H1 (cell line): ENCODE results near the gene OSGEP. TPM values are rescaled to one million over a fixed set of nuclear protein-coding genes. Genes with fewer than 3 reads are reported as not detected.
A peak's percentile ranks its signal among the peaks of the same experiment; 100 is the strongest.

Source experiments
- CTCF ChIA-PET: fragments of 300-600 bp; sonication (Branson Sonifier 250); formaldehyde crosslinking; loops from one replicate; lab custom pipeline; 2021; ENCODE audit not compliant: partially characterized antibody; lab: Charles Lee
- POLR2A ChIA-PET: fragments of 300-600 bp; sonication (Branson Sonifier 250); formaldehyde crosslinking; loops from one replicate; lab custom pipeline; 2021; ENCODE audit warnings: inconsistent platforms; ENCODE audit not compliant: partially characterized antibody; lab: Charles Lee
- DNase-seq, 2 experiments: peaks; one replicate each; pipeline versions ENCODE4 v3.0.0 to v3.0.0-alpha.2; 2010 to 2022; ENCODE audit warnings: low spot score in 2 of 2, low read depth in 1 of 2, mixed read lengths in 1 of 2
- FAIRE-seq: peaks from 2 replicates; lab custom pipeline; 2011; peaks lifted over from hg19 to GRCh38; lab: Jason Lieb, UNC
- H2AFZ ChIP-seq: 2 replicates; pipeline ENCODE4 v1.8.1; 2012; ENCODE audit warnings: low read length, inconsistent platforms
- H2AK5ac ChIP-seq: 2 replicates; pipeline ENCODE4 v1.6.1; 2013; ENCODE audit warnings: low read depth, low read length
- H2BK120ac ChIP-seq: replicated peaks from 2 replicates; pipeline ENCODE3; 2013; ENCODE audit warnings: low read depth, low read length, inconsistent platforms
- H2BK12ac ChIP-seq: 2 replicates; pipeline ENCODE4 v1.6.1; 2013; ENCODE audit warnings: low read depth, low read length
- H2BK15ac ChIP-seq: 2 replicates; pipeline ENCODE4 v1.6.1; 2013; ENCODE audit warnings: low read length
- H2BK20ac ChIP-seq: 2 replicates; pipeline ENCODE4 v1.6.1; 2013; ENCODE audit warnings: low read length
- H2BK5ac ChIP-seq: 2 replicates; pipeline ENCODE4 v1.6.1; 2013; ENCODE audit warnings: low read depth, low read length
- H3K14ac ChIP-seq: 2 replicates; pipeline ENCODE4 v1.6.1; 2013; ENCODE audit warnings: inconsistent platforms; ENCODE audit not compliant: insufficient read length
- H3K18ac ChIP-seq: 2 replicates; pipeline ENCODE4 v1.6.1; 2013; ENCODE audit warnings: low read length; ENCODE audit errors: extremely low read depth
- H3K23ac ChIP-seq: 2 replicates; pipeline ENCODE4 v1.6.1; 2013; ENCODE audit warnings: inconsistent platforms; ENCODE audit not compliant: insufficient read length
- H3K23me2 ChIP-seq: 2 replicates; pipeline ENCODE4 v1.6.1; 2013; ENCODE audit warnings: low read depth, low read length
- H3K27ac ChIP-seq: 2 replicates; pipeline ENCODE4 v1.6.1; 2011; ENCODE audit warnings: low read depth, low read length, inconsistent platforms
- H3K27me3 ChIP-seq, 4 experiments: replicated peaks in 1 of 4; 1 replicate in 1 of 4; 2 replicates in 3 of 4; pipeline versions ENCODE4 v1.6.1 to v1.8.1; 2011 to 2013; ENCODE audit warnings: low read length in 3 of 4, mild to moderate bottlenecking in 3 of 4, inconsistent platforms in 2 of 4, mixed read lengths in 2 of 4, moderate library complexity in 1 of 4; ENCODE audit not compliant: control insufficient read depth in 3 of 4, insufficient read depth in 3 of 4; ENCODE audit errors: extremely low read depth in 1 of 4
- H3K36me3 ChIP-seq, 4 experiments: 2 replicates each; pipeline versions ENCODE4 v1.6.1 to v1.8.1; 2011 to 2013; ENCODE audit warnings: mild to moderate bottlenecking in 4 of 4, low read length in 3 of 4, moderate library complexity in 2 of 4, control low read depth in 1 of 4, inconsistent platforms in 1 of 4; ENCODE audit not compliant: insufficient read depth in 4 of 4, control insufficient read depth in 2 of 4
- H3K4ac ChIP-seq: replicated peaks from 2 replicates; pipeline ENCODE3; 2013; ENCODE audit warnings: low read length, low read depth, mixed read lengths, inconsistent platforms; ENCODE audit not compliant: insufficient read length
- H3K4me1 ChIP-seq, 4 experiments: replicated peaks in 1 of 4; 1 replicate in 1 of 4; 2 replicates in 3 of 4; pipeline versions ENCODE4 v1.6.1 to v1.8.1; 2011 to 2013; ENCODE audit warnings: low read length in 3 of 4, inconsistent platforms in 2 of 4, mixed read lengths in 1 of 4; ENCODE audit not compliant: insufficient read depth in 4 of 4, control insufficient read depth in 3 of 4
- H3K4me2 ChIP-seq, 2 experiments: 2 replicates each; pipeline versions ENCODE4 v1.6.1 to v1.8.1; 2011 to 2013; ENCODE audit warnings: low read depth in 2 of 2, low read length in 2 of 2, control low read depth in 1 of 2, inconsistent platforms in 1 of 2, mild to moderate bottlenecking in 1 of 2; ENCODE audit not compliant: insufficient read depth in 1 of 2
- H3K4me3 ChIP-seq, 4 experiments: fragments of 200-600, 300-600 bp in 1 of 4; sonication (generic), shearing (Covaris generic), sonication (Bioruptor Twin) in 1 of 4; 2 replicates each; pipeline versions ENCODE4 v1.5.1 to v1.8.1; 2011 to 2016; ENCODE audit warnings: low read length in 4 of 4, low read depth in 3 of 4, control low read depth in 2 of 4, inconsistent platforms in 2 of 4, mild to moderate bottlenecking in 2 of 4, mixed read lengths in 1 of 4, moderate library complexity in 1 of 4; ENCODE audit not compliant: insufficient read depth in 2 of 4; ENCODE audit errors: extremely low read depth in 1 of 4
- H3K56ac ChIP-seq: replicated peaks from 2 replicates; pipeline ENCODE3; 2013; ENCODE audit warnings: low read depth, mild to moderate bottlenecking, mixed read lengths, low read length, inconsistent platforms; ENCODE audit not compliant: insufficient read length
- H3K79me1 ChIP-seq: 2 replicates; pipeline ENCODE4 v1.6.1; 2013; ENCODE audit warnings: low read depth, low read length, control low read depth
- H3K79me2 ChIP-seq, 2 experiments: 2 replicates each; pipeline versions ENCODE4 v1.6.1 to v1.8.1; 2012 to 2013; ENCODE audit warnings: low read length in 2 of 2, mild to moderate bottlenecking in 2 of 2, inconsistent platforms in 1 of 2; ENCODE audit not compliant: insufficient read depth in 2 of 2, control insufficient read depth in 1 of 2
- H3K9ac ChIP-seq, 4 experiments: replicated peaks in 1 of 4; 1 replicate in 1 of 4; 2 replicates in 3 of 4; pipeline versions ENCODE4 v1.6.1 to v1.8.1; 2011 to 2013; ENCODE audit warnings: low read depth in 3 of 4, low read length in 3 of 4, control low read depth in 2 of 4, mild to moderate bottlenecking in 2 of 4, moderate library complexity in 2 of 4, inconsistent platforms in 1 of 4; ENCODE audit errors: extremely low read depth in 1 of 4
- H3K9me3 ChIP-seq, 2 experiments: 2 replicates each; pipeline versions ENCODE4 v1.6.1 to v1.8.1; 2012 to 2013; ENCODE audit warnings: mild to moderate bottlenecking in 2 of 2, moderate library complexity in 2 of 2, control low read depth in 1 of 2, inconsistent platforms in 1 of 2, low read depth in 1 of 2, low read length in 1 of 2, mixed read lengths in 1 of 2; ENCODE audit not compliant: insufficient read depth in 2 of 2
- H4K20me1 ChIP-seq, 2 experiments: replicated peaks in 1 of 2; 2 replicates each; pipeline versions ENCODE3 to v1.8.1; 2011 to 2013; ENCODE audit warnings: inconsistent platforms in 2 of 2, low read length in 2 of 2, mild to moderate bottlenecking in 1 of 2; ENCODE audit not compliant: insufficient read depth in 2 of 2, control insufficient read depth in 1 of 2
- H4K5ac ChIP-seq: 2 replicates; pipeline ENCODE4 v1.6.1; 2013; ENCODE audit warnings: low read length, low read depth, mixed read lengths, inconsistent platforms; ENCODE audit not compliant: insufficient read length
- H4K8ac ChIP-seq: 2 replicates; pipeline ENCODE4 v1.8.0; 2013; ENCODE audit warnings: mild to moderate bottlenecking, moderate library complexity, low read length, inconsistent platforms; ENCODE audit not compliant: insufficient read depth; ENCODE audit errors: extremely low read depth
- H4K91ac ChIP-seq: replicated peaks from 2 replicates; pipeline ENCODE3; 2013; ENCODE audit warnings: low read length, mixed read lengths, inconsistent platforms; ENCODE audit not compliant: insufficient read length
- CEBPB ChIP-seq: IDR thresholded peaks from 2 replicates; pipeline ENCODE4 v1.6.1; 2012; ENCODE audit warnings: low read depth, low read length
- HDAC2 ChIP-seq, 2 experiments: fragments of 300-600 bp in 1 of 2; sonication (generic) in 1 of 2; IDR thresholded peaks; 2 replicates each; pipeline ENCODE4 v1.6.1; 2011 to 2012; ENCODE audit warnings: low read depth in 2 of 2, low read length in 2 of 2, mild to moderate bottlenecking in 2 of 2, moderate library complexity in 2 of 2, borderline replicate concordance in 1 of 2, inconsistent platforms in 1 of 2
- JUN ChIP-seq: IDR thresholded peaks from 2 replicates; pipeline ENCODE4 v1.6.1; 2011; ENCODE audit warnings: low read depth, mild to moderate bottlenecking, improper control_type of control experiment, low read length
- KDM4A ChIP-seq: IDR thresholded peaks from one replicate; pipeline ENCODE4 v1.7.1; 2012; ENCODE audit warnings: low read depth, mild to moderate bottlenecking, moderate library complexity, low read length, inconsistent platforms; ENCODE audit not compliant: severe bottlenecking
- PHF8 ChIP-seq: fragments of 200-600 bp; sonication (generic); conservative IDR thresholded peaks from 2 replicates; pipeline ENCODE4 v1.7.1; 2012; ENCODE audit warnings: low read depth, mild to moderate bottlenecking, inconsistent platforms, low read length, moderate library complexity
- RXRA ChIP-seq: IDR thresholded peaks from 2 replicates; pipeline ENCODE4 v1.6.1; 2011; ENCODE audit warnings: low read depth, mild to moderate bottlenecking, low read length, moderate library complexity; ENCODE audit not compliant: insufficient read depth
- SIX5 ChIP-seq: IDR thresholded peaks from 2 replicates; pipeline ENCODE4 v1.6.1; 2011; ENCODE audit warnings: mild to moderate bottlenecking, low read depth, low read length
- SP4 ChIP-seq: IDR thresholded peaks from 2 replicates; pipeline ENCODE4 v1.6.1; 2012; ENCODE audit warnings: low read length, inconsistent platforms
- SUZ12 ChIP-seq: fragments of 200-600 bp; sonication (generic); IDR thresholded peaks from 2 replicates; pipeline ENCODE4 v1.6.1; 2012; ENCODE audit warnings: mild to moderate bottlenecking, inconsistent platforms, low read length, moderate library complexity, mixed read lengths
- USF2 ChIP-seq: IDR thresholded peaks from 2 replicates; pipeline ENCODE4 v1.6.1; 2011; ENCODE audit warnings: low read length, improper control_type of control experiment
- WGBS, 2 experiments: shearing (Covaris generic) in 1 of 2; methylation state at CpG; one replicate each; pipeline versions ENCODE4 v1.1.6 to v1.1.7; 2013 to 2015; ENCODE audit warnings: low lambda C conversion rate in 2 of 2, mixed read lengths in 2 of 2, inconsistent platforms in 1 of 2, low coverage in 1 of 2, missing lambda C conversion rate in 1 of 2; ENCODE audit not compliant: insufficient replicate concordance in 2 of 2, insufficient coverage in 1 of 2, insufficient read length in 1 of 2; ENCODE audit errors: extremely low coverage in 1 of 2, missing lambda C conversion rate in 1 of 2; 5-methylcytosine and 5-hydroxymethylcytosine counted together
- polyA plus RNA-seq, 7 experiments: library from polyadenylated mRNA; depleted of rRNA in 3 of 7; stranded (reverse) in 5 of 7; unstranded in 2 of 7; fragments of >200 nt in 5 of 7; fragments of 200-250 nt in 2 of 7; gene quantifications; 1 replicate in 5 of 7; 2 replicates in 1 of 7; 4 replicates in 1 of 7; pipeline versions ENCODE4 v1.2.1 to v1.2.3, GENCODE V29; 2011 to 2013; ENCODE audit warnings: missing spikeins in 2 of 7, mixed read lengths in 2 of 7
- total RNA-seq: library from RNA; stranded (reverse); fragmentation: NEBNext Ultra II Directional; extraction: Animal tissue kit (Norgen Biotek cat#: 25700); gene quantifications from 2 replicates; pipeline ENCODE4 v1.2.1, GENCODE V29; 2021

OSGEP gene
- total and polyA plus RNA-seq, 2 of the 8 experiments (the other 6 are each of a cell fraction or from before 2014, with no cell fraction given), result 34.4 to 78.6 TPM

- H3K23me2 ChIP-seq, result peaks cover 1% of the 10 kb centered on the region; the same call in 1 of the 2 replicates
- H2AK5ac ChIP-seq, result no peak overlapping the region
- H2BK12ac ChIP-seq, result no peak overlapping the region
- H2BK20ac ChIP-seq, result no peak overlapping the region
- peaks cover 0 to 4% (median 3%) of the 10 kb centered on the region in 4 experiments; a peak in 3 of 7 replicates for H3K4me1 ChIP-seq
- ChIA-PET POLR2A (interaction anchor here (0.6 to 0.8 kb wide), 2 partner anchors 12 to 39 kb away, joined by 3 read pairs; partner anchors contain the start of gene PNP), CTCF (interaction anchor here (1.3 to 1.7 kb wide), 5 partner anchors 8 to 74 kb away, joined by 3 to 6 read pairs (median 3); no protein-coding TSS in a partner anchor)
- H3K27ac ChIP-seq, result no peak overlapping the region
- H2BK5ac ChIP-seq, result peak overlapping the region; percentile 26; the same call in 1 of the 2 replicates
- DNase-seq (no peak), FAIRE-seq (no peak)
- H4K91ac ChIP-seq, result no peak overlapping the region
- H3K9me3 ChIP-seq, result no peaks in the 10 kb centered on the region
- 0 out of 2 replicates have a peak overlapping the region, but pooled peaks have one; percentile 18 for H2BK15ac ChIP-seq
- no peaks in the 10 kb centered on the region for H4K20me1 ChIP-seq
- H3K27me3 ChIP-seq, result peaks cover 0 to 7% (median 5%) of the 10 kb centered on the region in 4 experiments; a peak in 4 of 7 replicates
- H3K4me3 ChIP-seq, result no peak overlapping the region
- H3K56ac ChIP-seq, result no peak overlapping the region
- no peak overlapping the region for H4K5ac ChIP-seq
- no peak overlapping the region for H3K18ac ChIP-seq
- WGBS, 2 experiments, result 95% methylated on average over 30 of the region's 30 CpGs; no CpG with 5 or more reads in 1 of the 2 experiments
- H3K79me1 ChIP-seq, result no peaks in the 10 kb centered on the region
- no peaks in the 10 kb centered on the region for H3K79me2 ChIP-seq
- no peak overlapping the region for H3K23ac ChIP-seq
- H2AFZ ChIP-seq, result no peak overlapping the region
- H4K8ac ChIP-seq, result 0 out of 2 replicates have a peak overlapping the region, but pooled peaks have one; percentile 3
- H3K4me2 ChIP-seq, result no peak overlapping the region
- H3K4ac ChIP-seq, result no peak overlapping the region
- H3K14ac ChIP-seq, result no peak overlapping the region
- H3K9ac ChIP-seq, result no peak overlapping the region
- H2BK120ac ChIP-seq, result no peak overlapping the region
- H3K36me3 ChIP-seq, result no peaks in the 10 kb centered on the region
- TF ChIP-seq SIX5 (no peak), KDM4A (no peak), USF2 (no peak), CEBPB (no peak), HDAC2 (IDR thresholded peaks at IDR 0.05; ENCODE audit: borderline replicate concordance in 1 of 2, low read depth in 2 of 2, low read length in 2 of 2) (no peak), JUN (no peak), RXRA (no peak), SP4 (no peak), SUZ12 (no peak), PHF8 (no peak)
Measured at GRCh38 chr14:20429801-20430669, 24.6 kb downstream of the OSGEP start.
